Gastrocnemius medialis (tissue), 4 donors: ENCODE results near the gene CHI3L2. TPM values are rescaled to one million over a fixed set of nuclear protein-coding genes. Genes with fewer than 3 reads are reported as not detected.

Experiments
- ATAC-seq, 2 donors: fragments of 150-250 bp; one replicate each; pipeline ENCODE4 v1.9.1; 2016
- DNase-seq, 2 donors: peaks; one replicate each; pipeline ENCODE4 v3.0.0-alpha.2; 2019
- H3K27ac ChIP-seq, 4 donors: fragments of 200-600 bp; sonication (generic); 1 replicate in 1 of 4; 2 replicates in 3 of 4; pipeline ENCODE4 v1.5.1; 2016 to 2018; ENCODE audit warnings: mild to moderate bottlenecking in 2 of 4, moderate library complexity in 1 of 4
- H3K27me3 ChIP-seq, 3 donors: fragments of 200-600 bp; sonication (generic) in 2 of 3; 1 replicate in 1 of 3; 2 replicates in 2 of 3; pipeline versions ENCODE4 v1.5.1 to v1.6.0; 2016 to 2019; ENCODE audit warnings: mild to moderate bottlenecking in 1 of 3, moderate library complexity in 1 of 3
- H3K36me3 ChIP-seq, 2 donors: fragments of 200-600 bp; sonication (generic) in 1 of 2; one replicate each; pipeline ENCODE4 v1.5.1; 2017 to 2018
- H3K4me1 ChIP-seq, 2 donors: fragments of 200-600 bp; sonication (generic) in 1 of 2; one replicate each; pipeline ENCODE4 v1.5.1; 2016 to 2017; ENCODE audit warnings: mild to moderate bottlenecking in 2 of 2
- H3K4me3 ChIP-seq, 4 donors: fragments of 200-600 bp; sonication (generic) in 3 of 4; 1 replicate in 1 of 4; 2 replicates in 3 of 4; pipeline ENCODE4 v1.5.1; 2016 to 2019; ENCODE audit warnings: mild to moderate bottlenecking in 2 of 4
- H3K9me3 ChIP-seq, 3 donors: fragments of 200-600 bp; sonication (generic) in 2 of 3; 1 replicate in 1 of 3; 2 replicates in 2 of 3; pipeline ENCODE4 v1.5.1; 2016 to 2019
- CTCF ChIP-seq, 5 experiments: fragments of 450-650 bp in 3 of 5; fragments of 200-600 bp in 2 of 5; sonication (generic) in 2 of 5; IDR thresholded peaks in 4 of 5; conservative IDR thresholded peaks in 1 of 5; 1 replicate in 4 of 5; 2 replicates in 1 of 5; pipeline ENCODE4 v1.5.1; 2016 to 2019; ENCODE audit warnings: antibody characterized with exemption in 5 of 5, mild to moderate bottlenecking in 3 of 5, moderate library complexity in 3 of 5
- POLR2A ChIP-seq, 2 donors: fragments of 450-650 bp; IDR thresholded peaks; one replicate each; pipeline ENCODE4 v1.6.1; 2017; ENCODE audit warnings: antibody characterized with exemption in 2 of 2, mild to moderate bottlenecking in 2 of 2, moderate library complexity in 2 of 2
- in situ Hi-C, 4 donors: fragments of 200-750 bp; cut with MboI; loops; one replicate each; pipeline versions ENCODE4 v1.15.0 to v1.8.0; 2017; ENCODE audit warnings: low sequenced_read_pairs in 4 of 4
- intact Hi-C: fragments of 100-400 bp; cut with DNase I; formaldehyde crosslinking; loops from one replicate; pipeline ENCODE4 v1.15.1; 2023; ENCODE audit warnings: low total_unique reads
- total RNA-seq, 4 donors: library from RNA; depleted of rRNA; stranded (reverse); fragments of >200 nt; gene quantifications; one replicate each; pipeline versions ENCODE4 v1.1.0 to v1.2.3, GENCODE V29; 2016

CHI3L2 gene
- 1 to 10 TPM in 2 of 4 donors, under 1 TPM in 1, not detected in 1; 0.40 to 2.3 (median 1.9) TPM for total RNA-seq

DNA sequence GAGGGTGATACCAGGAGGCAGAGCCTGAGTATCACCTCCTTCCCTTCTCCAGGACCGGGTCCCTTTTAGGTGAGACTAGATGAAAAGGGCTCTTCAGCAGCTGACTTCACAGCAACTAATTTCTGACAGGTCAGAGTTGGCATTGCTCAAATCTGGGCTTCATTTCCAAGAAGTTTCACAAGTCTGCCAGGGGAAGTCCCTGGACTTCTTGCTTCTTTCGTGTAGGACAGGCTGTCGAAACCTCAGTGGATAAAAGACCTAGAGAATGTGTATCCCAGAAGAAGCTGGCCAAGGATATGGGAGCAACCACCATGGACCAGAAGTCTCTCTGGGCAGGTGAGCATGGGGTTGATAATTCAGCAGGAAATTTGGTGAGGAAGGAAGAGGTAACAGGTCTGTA, at the start of gene CHI3L2:
TSS of gene CHI3L2 (plus strand) at position 280 of the 400 bp plus-strand sequence. CDS start at position 297, 17 bp downstream.
- Histone ChIP-seq H3K27ac (peak within 1 kb of the TSS in 3 of 4 donors; percentile 10 to 33 (median 21)), H3K36me3 (no peaks in the 10 kb centered on the region), H3K9me3 (no peaks in the 10 kb centered on the region), H3K4me3 (no peak within 1 kb of the TSS), H3K27me3 (no peaks in the 10 kb centered on the region), H3K4me1 (no peaks in the 10 kb centered on the region)
- no peak for TF ChIP-seq POLR2A (IDR thresholded peaks at IDR 0.05)
- TF ChIP-seq CTCF (IDR thresholded peaks at IDR 0.05 in 4 of 5, conservative IDR thresholded peaks at IDR 0.05 in 1 of 5), result no peak
- ATAC-seq, result peak in 1 of 2 donors; percentile 63
- no peak for DNase-seq
- intact Hi-C loops, result no loop called here
- in situ Hi-C loops, result loop anchor here (10.0 kb wide), 4 partner anchors 97 to 547 kb away; no protein-coding TSS in a partner anchor

DNA sequence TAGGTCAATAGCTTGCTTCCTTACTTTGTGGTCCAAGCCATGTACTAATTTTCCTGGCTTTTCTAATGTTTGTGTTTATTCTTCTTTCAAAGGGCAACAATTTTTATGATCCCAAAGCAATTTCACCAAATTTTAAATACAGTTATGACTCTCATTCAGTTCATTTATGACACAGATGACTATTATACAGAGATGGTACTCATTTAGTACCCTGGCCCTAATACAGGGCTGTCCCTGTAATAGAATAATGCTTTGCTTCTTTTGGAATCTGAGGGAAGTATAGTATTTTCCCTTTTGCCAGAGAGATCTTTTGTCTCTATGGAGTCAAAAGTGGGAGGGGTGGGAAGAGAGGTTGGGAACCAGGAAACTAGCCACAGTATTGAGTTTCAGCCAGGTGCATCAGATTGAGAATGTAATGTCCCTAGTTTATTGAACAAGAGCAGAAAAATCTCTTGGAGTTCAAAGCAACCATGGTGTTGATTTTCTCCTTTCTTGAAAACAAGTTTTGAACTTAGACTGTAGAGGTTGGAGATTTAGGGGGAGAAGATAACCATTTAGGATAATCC, 47.5 kb upstream of the CHI3L2 start:
- H3K27ac ChIP-seq, result no peak overlapping the region
- DNase-seq (no peak), ATAC-seq (no peak)
- intact Hi-C loops, result no loop called here
- peaks cover 0 to 6% of the 10 kb centered on the region in 2 donors for H3K4me1 ChIP-seq
- H3K4me3 ChIP-seq, result no peak overlapping the region
- no peaks in the 10 kb centered on the region for H3K9me3 ChIP-seq
- H3K36me3 ChIP-seq, result peaks cover 2 to 42% of the 10 kb centered on the region in 2 donors
- no peaks in the 10 kb centered on the region for H3K27me3 ChIP-seq
- no peak for TF ChIP-seq CTCF (IDR thresholded peaks at IDR 0.05 in 4 of 5, conservative IDR thresholded peaks at IDR 0.05 in 1 of 5)
- no peak for TF ChIP-seq POLR2A (IDR thresholded peaks at IDR 0.05)
- in situ Hi-C loops, result no loop called here

GRCh38 chr1:111182052-111182451, 45.5 kb upstream of the CHI3L2 start:
- TF ChIP-seq POLR2A (IDR thresholded peaks at IDR 0.05) (no peak), CTCF (IDR thresholded peaks at IDR 0.05 in 4 of 5, conservative IDR thresholded peaks at IDR 0.05 in 1 of 5) (no peak)
- no peak overlapping the region for H3K4me3 ChIP-seq
- no peaks in the 10 kb centered on the region for H3K27me3 ChIP-seq
- ATAC-seq (no peak), DNase-seq (no peak)
- intact Hi-C loops (no loop called here), in situ Hi-C loops (no loop called here)
- peaks cover 0 to 6% of the 10 kb centered on the region in 2 donors for H3K4me1 ChIP-seq
- peaks cover 2 to 37% of the 10 kb centered on the region in 2 donors for H3K36me3 ChIP-seq
- H3K9me3 ChIP-seq, result no peaks in the 10 kb centered on the region
- no peak overlapping the region for H3K27ac ChIP-seq

DNA sequence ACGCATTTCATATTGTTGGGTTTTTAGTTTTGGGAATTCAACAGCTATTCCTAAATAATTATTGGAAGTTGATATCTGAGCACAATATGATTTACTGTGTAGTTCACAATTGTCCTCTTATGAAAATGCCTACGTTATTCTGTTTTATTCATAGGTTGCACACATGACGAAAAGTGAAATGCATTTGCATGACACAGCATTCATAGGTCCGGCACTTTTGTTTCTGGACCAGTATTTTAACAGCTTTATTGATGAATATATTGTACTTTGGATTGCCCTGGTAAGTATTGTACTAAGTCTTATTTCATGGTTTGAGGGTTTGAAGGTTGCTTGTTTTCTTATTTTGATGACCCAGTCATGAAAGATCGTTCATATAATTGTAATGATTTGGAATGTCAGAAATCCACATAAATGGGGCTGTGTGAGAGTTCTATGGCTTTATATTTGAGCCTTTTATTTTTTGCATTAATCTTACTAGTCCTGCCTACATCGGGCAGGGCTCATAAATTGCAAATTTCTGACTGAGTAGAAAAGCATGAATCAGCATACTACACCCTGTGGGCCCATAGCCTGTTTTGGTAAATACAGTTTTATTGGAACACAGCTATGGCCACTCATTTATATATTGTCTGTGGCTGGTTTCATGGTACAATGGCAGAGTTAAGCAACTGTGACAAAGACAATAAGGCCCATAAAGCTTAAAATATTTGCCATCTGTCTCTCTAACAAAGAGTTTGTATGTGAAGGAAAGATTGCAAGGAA, 44.0 kb upstream of the CHI3L2 start:
- Histone ChIP-seq H3K27ac (no peak overlapping the region), H3K4me3 (no peak overlapping the region), H3K27me3 (no peaks in the 10 kb centered on the region), H3K9me3 (no peaks in the 10 kb centered on the region), H3K4me1 (peaks cover 0 to 6% of the 10 kb centered on the region in 2 donors), H3K36me3 (peaks cover 2 to 49% of the 10 kb centered on the region in 2 donors)
- in situ Hi-C loops (no loop called here), intact Hi-C loops (no loop called here)
- TF ChIP-seq POLR2A (IDR thresholded peaks at IDR 0.05), result no peak
- TF ChIP-seq CTCF (IDR thresholded peaks at IDR 0.05 in 4 of 5, conservative IDR thresholded peaks at IDR 0.05 in 1 of 5), result no peak
- ATAC-seq (no peak), DNase-seq (no peak)
